Fibroblast of lung (primary cell): Measurements from ENCODE around the gene SEZ6L.

Source experiments
- EZH2 ChIP-seq: IDR thresholded peaks from 2 replicates; pipeline ENCODE4 v1.5.1; 2012; ENCODE audit warnings: low read length, control low read depth, mild to moderate bottlenecking; ENCODE audit errors: missing control alignments
- TF ChIP-seq, protein P1 (sequence below), 2 donors: IDR thresholded peaks in 1 of 2; conservative IDR thresholded peaks in 1 of 2; 1 replicate in 1 of 2; 2 replicates in 1 of 2; pipeline ENCODE4 v1.5.1; 2011 to 2012; ENCODE audit warnings: low read length in 2 of 2, control low read depth in 1 of 2, inconsistent platforms in 1 of 2, low read depth in 1 of 2, mild to moderate bottlenecking in 1 of 2

DNA sequence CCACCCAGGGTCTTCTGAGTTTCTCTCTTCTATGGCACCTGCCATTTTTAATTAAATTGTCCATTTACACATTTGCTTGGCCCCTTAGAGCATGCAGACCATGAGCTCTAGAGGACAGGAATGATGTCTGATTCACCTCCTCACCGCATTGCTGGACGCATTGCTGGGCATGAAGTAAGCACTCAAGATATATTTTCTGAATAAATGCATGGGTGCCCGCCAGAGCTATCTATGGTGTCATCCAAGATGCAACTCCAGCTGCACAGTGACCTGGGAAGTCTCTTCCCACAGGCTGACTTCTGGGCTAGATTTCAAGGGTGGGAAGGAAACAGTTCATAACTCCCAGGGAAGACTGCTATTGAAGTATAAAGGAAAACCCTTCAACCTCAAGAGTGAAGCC, 193.2 kb downstream of the SEZ6L start:
- TF ChIP-seq, protein P1, sequence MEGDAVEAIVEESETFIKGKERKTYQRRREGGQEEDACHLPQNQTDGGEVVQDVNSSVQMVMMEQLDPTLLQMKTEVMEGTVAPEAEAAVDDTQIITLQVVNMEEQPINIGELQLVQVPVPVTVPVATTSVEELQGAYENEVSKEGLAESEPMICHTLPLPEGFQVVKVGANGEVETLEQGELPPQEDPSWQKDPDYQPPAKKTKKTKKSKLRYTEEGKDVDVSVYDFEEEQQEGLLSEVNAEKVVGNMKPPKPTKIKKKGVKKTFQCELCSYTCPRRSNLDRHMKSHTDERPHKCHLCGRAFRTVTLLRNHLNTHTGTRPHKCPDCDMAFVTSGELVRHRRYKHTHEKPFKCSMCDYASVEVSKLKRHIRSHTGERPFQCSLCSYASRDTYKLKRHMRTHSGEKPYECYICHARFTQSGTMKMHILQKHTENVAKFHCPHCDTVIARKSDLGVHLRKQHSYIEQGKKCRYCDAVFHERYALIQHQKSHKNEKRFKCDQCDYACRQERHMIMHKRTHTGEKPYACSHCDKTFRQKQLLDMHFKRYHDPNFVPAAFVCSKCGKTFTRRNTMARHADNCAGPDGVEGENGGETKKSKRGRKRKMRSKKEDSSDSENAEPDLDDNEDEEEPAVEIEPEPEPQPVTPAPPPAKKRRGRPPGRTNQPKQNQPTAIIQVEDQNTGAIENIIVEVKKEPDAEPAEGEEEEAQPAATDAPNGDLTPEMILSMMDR (conservative IDR thresholded peaks at IDR 0.05 in 1 of 2, IDR thresholded peaks at IDR 0.05 in 1 of 2; ENCODE audit: low read depth in 1 of 2, low read length in 2 of 2), result no peak
- TF ChIP-seq EZH2, result no peak
